AG04450 (cell line): ENCODE measurements around the gene FAM72C. TPM values are rescaled to one million over a fixed set of nuclear protein-coding genes. Genes with fewer than 3 reads are reported as not detected.
"Not testable (repeated sequence)": the region's sequence is repeated elsewhere in the genome, so short reads cannot be mapped to it uniquely, and the experiment has no call there.

Source experiments
- CTCF ChIA-PET: fragments of 300-600, 350-600 bp; formaldehyde crosslinking; extraction: SDS; loops from one replicate; lab custom pipeline; 2022; ENCODE audit warnings: antibody characterized with exemption, inconsistent platforms; lab: Charles Lee
- POLR2A ChIA-PET: fragments of 350-600 bp; formaldehyde crosslinking; extraction: SDS; loops from one replicate; lab custom pipeline; 2021; ENCODE audit warnings: antibody characterized with exemption, inconsistent platforms; lab: Yijun Ruan, JAX
- DNase-seq: peaks from one replicate; pipeline ENCODE4 v3.0.0-alpha.2; 2011; ENCODE audit warnings: low read depth, low spot score
- H3K27ac ChIP-seq: one replicate; pipeline ENCODE4 v1.5.1; 2012; ENCODE audit warnings: low read depth, low read length, control low read depth
- H3K27me3 ChIP-seq: one replicate; pipeline ENCODE4 v1.6.0; 2012; ENCODE audit warnings: low read length; ENCODE audit not compliant: control insufficient read depth, insufficient read depth
- H3K4me3 ChIP-seq: 2 replicates; pipeline ENCODE4 v1.5.1; 2011; ENCODE audit warnings: mild to moderate bottlenecking, low read depth, low read length, control low read depth
- H3K9me3 ChIP-seq: 2 replicates; pipeline ENCODE4 v1.5.1; 2012; ENCODE audit warnings: low read length; ENCODE audit not compliant: control insufficient read depth, insufficient read depth
- polyA plus RNA-seq: library from polyadenylated mRNA; depleted of rRNA; stranded (reverse); fragments of >200 nt; gene quantifications from 2 replicates; pipeline ENCODE4 v1.2.3, GENCODE V29; 2011

Gene FAM72C
- polyA plus RNA-seq, 1 experiment: 1.0 TPM

- H3K27me3 ChIP-seq, CTCF ChIA-PET, POLR2A ChIA-PET, H3K9me3 ChIP-seq, DNase-seq, H3K27ac ChIP-seq: not testable (repeated sequence)
- H3K4me3 ChIP-seq: peak overlapping the region; percentile 51
Measured at GRCh38 chr1:143973876-143974414, 2.2 kb upstream of the FAM72C start.

GRCh38 chr1:143972753-143973326 lies 1.1 kb upstream of the FAM72C start:
- H3K9me3 ChIP-seq, H3K4me3 ChIP-seq, DNase-seq, POLR2A ChIA-PET, H3K27me3 ChIP-seq, CTCF ChIA-PET, H3K27ac ChIP-seq: not testable (repeated sequence)

GRCh38 chr1:143965860-143966259 lies 5.9 kb downstream of the FAM72C start:
- H3K4me3 ChIP-seq, CTCF ChIA-PET, DNase-seq, H3K9me3 ChIP-seq, POLR2A ChIA-PET, H3K27ac ChIP-seq, H3K27me3 ChIP-seq: not testable (repeated sequence)

- H3K4me3 ChIP-seq, H3K9me3 ChIP-seq, POLR2A ChIA-PET, H3K27ac ChIP-seq, CTCF ChIA-PET, H3K27me3 ChIP-seq, DNase-seq: not testable (repeated sequence)
Measured at GRCh38 chr1:143964294-143964693, 7.5 kb downstream of the FAM72C start.

- H3K9me3 ChIP-seq, H3K4me3 ChIP-seq, CTCF ChIA-PET, POLR2A ChIA-PET, H3K27ac ChIP-seq, H3K27me3 ChIP-seq, DNase-seq: not testable (repeated sequence)
Measured at GRCh38 chr1:143955930-143956329, 15.9 kb downstream of the FAM72C start.

GRCh38 chr1:143952913-143953312 lies 18.9 kb downstream of the FAM72C start:
- POLR2A ChIA-PET, CTCF ChIA-PET, H3K27me3 ChIP-seq, H3K9me3 ChIP-seq, DNase-seq, H3K4me3 ChIP-seq, H3K27ac ChIP-seq: not testable (repeated sequence)

- DNase-seq, H3K4me3 ChIP-seq, CTCF ChIA-PET, POLR2A ChIA-PET, H3K27me3 ChIP-seq, H3K27ac ChIP-seq, H3K9me3 ChIP-seq: not testable (repeated sequence)
Measured at GRCh38 chr1:143951485-143952391, 20.0 kb downstream of the FAM72C start.

- DNase-seq, CTCF ChIA-PET, H3K27me3 ChIP-seq, H3K9me3 ChIP-seq, H3K27ac ChIP-seq, POLR2A ChIA-PET, H3K4me3 ChIP-seq: not testable (repeated sequence)
Measured at GRCh38 chr1:143947749-143948148, 24.0 kb downstream of the FAM72C start.

- CTCF ChIA-PET, H3K4me3 ChIP-seq, H3K9me3 ChIP-seq, H3K27ac ChIP-seq, DNase-seq, POLR2A ChIA-PET, H3K27me3 ChIP-seq: not testable (repeated sequence)
Measured at GRCh38 chr1:143945253-143945652, 26.5 kb downstream of the FAM72C start.

- H3K27me3 ChIP-seq, H3K27ac ChIP-seq, DNase-seq, H3K4me3 ChIP-seq, POLR2A ChIA-PET, H3K9me3 ChIP-seq, CTCF ChIA-PET: not testable (repeated sequence)
Measured at GRCh38 chr1:143944576-143945240, 27.1 kb downstream of the FAM72C start.

GRCh38 chr1:143943319-143943978 lies 28.3 kb downstream of the FAM72C start:
- POLR2A ChIA-PET, CTCF ChIA-PET, H3K4me3 ChIP-seq, H3K27ac ChIP-seq, H3K27me3 ChIP-seq, DNase-seq, H3K9me3 ChIP-seq: not testable (repeated sequence)
